Kidney (tissue), 14 donors: ENCODE data around the gene CFB. TPM values are rescaled to one million over a fixed set of nuclear protein-coding genes. Genes with fewer than 3 reads are reported as not detected.

ENCODE experiments used
- DNase-seq, 5 donors: peaks; one replicate each; pipeline ENCODE4 v3.0.0-alpha.2; 2013 to 2020
- FAIRE-seq: peaks from 2 replicates; lab custom pipeline; 2012; peaks lifted over from hg19 to GRCh38; lab: Jason Lieb, UNC
- H3K27ac ChIP-seq, 2 donors: one replicate each; pipeline ENCODE4 v1.7.0; 2013; ENCODE audit warnings: low read depth in 2 of 2, low read length in 2 of 2, inconsistent platforms in 1 of 2
- H3K27me3 ChIP-seq: one replicate; pipeline ENCODE4 v1.7.1; 2013; ENCODE audit warnings: low read length, inconsistent platforms; ENCODE audit not compliant: control insufficient read depth, insufficient read depth
- H3K36me3 ChIP-seq, 3 donors: one replicate each; pipeline versions ENCODE4 v1.7.0 to v1.7.1; 2013; ENCODE audit warnings: low read length in 3 of 3, control low read depth in 1 of 3, inconsistent platforms in 1 of 3; ENCODE audit not compliant: insufficient read depth in 3 of 3, control insufficient read depth in 2 of 3
- H3K4me1 ChIP-seq, 3 donors: one replicate each; pipeline versions ENCODE4 v1.7.0 to v1.7.1; 2013; ENCODE audit warnings: low read length in 3 of 3, inconsistent platforms in 1 of 3, low read depth in 1 of 3; ENCODE audit not compliant: control insufficient read depth in 2 of 3, insufficient read depth in 2 of 3
- H3K4me3 ChIP-seq, 3 donors: one replicate each; pipeline versions ENCODE4 v1.7.0 to v1.8.1; 2013; ENCODE audit warnings: low read length in 3 of 3, control low read depth in 1 of 3, inconsistent platforms in 1 of 3
- H3K9ac ChIP-seq, 3 donors: one replicate each; pipeline versions ENCODE4 v1.7.0 to v1.7.1; 2013; ENCODE audit warnings: low read length in 3 of 3, control low read depth in 1 of 3, inconsistent platforms in 1 of 3
- H3K9me3 ChIP-seq, 3 donors: one replicate each; pipeline versions ENCODE4 v1.7.0 to v1.7.1; 2013; ENCODE audit warnings: low read length in 3 of 3, control low read depth in 1 of 3, inconsistent platforms in 1 of 3; ENCODE audit not compliant: control insufficient read depth in 2 of 3, insufficient read depth in 1 of 3
- CTCF ChIP-seq: IDR thresholded peaks from 3 replicates; pipeline ENCODE4 v1.5.1; 2012; ENCODE audit warnings: mild to moderate bottlenecking, moderate library complexity, borderline replicate concordance; ENCODE audit not compliant: insufficient read depth; ENCODE audit errors: extremely low read depth
- intact Hi-C: fragments of 100-400 bp; cut with DNase I; formaldehyde crosslinking; loops from one replicate; pipeline ENCODE4 v1.11.1; 2022
- polyA plus RNA-seq: library from polyadenylated mRNA; stranded (reverse); fragments of 350-450 nt; fragmentation: Illumina TruSeq; extraction: RNeasy Lipid Tissue Mini Kit (QIAGEN cat#74804); gene quantifications from one replicate; pipeline ENCODE4 v1.2.3, GENCODE V29; 2014; ENCODE audit warnings: low read depth, low replicate concordance; ENCODE audit not compliant: insufficient read depth
- total RNA-seq: library from RNA; stranded (reverse); fragmentation: NEBNext Ultra II Directional; extraction: Animal tissue kit (Norgen Biotek cat#: 25700); gene quantifications from one replicate; pipeline ENCODE4 v1.2.1, GENCODE V29; 2021
- donor health status: control.
- donor health status: control.
- donor health status: control.
- donor health status: control.
- donor health status: control.
- donor health status: DM: yes; HTN: yes; CAD: no.
- donor health status: Normal renal cell carcinoma (clear cell type).

CFB gene
- total and polyA plus RNA-seq, 2 donors from 2014 or later: 154 to 200 TPM

GRCh38 chr6:31947864-31948263 lies 2.0 kb downstream of the CFB start:
- H3K9me3 ChIP-seq: no peaks in the 10 kb centered on the region
- intact Hi-C loops: no loop called here
- peaks cover 0 to 6% (median 0%) of the 10 kb centered on the region in 3 donors for H3K4me1 ChIP-seq
- peaks cover 0 to 6% (median 5%) of the 10 kb centered on the region in 3 donors for H3K36me3 ChIP-seq
- no peak for TF ChIP-seq CTCF
- FAIRE-seq: no peak
- no peak overlapping the region for H3K4me3 ChIP-seq
- H3K27me3 ChIP-seq: no peaks in the 10 kb centered on the region
- H3K27ac ChIP-seq: no peak overlapping the region
- no peak for DNase-seq
- H3K9ac ChIP-seq: no peak overlapping the region

GRCh38 chr6:31948306-31948705 lies 2.4 kb downstream of the CFB start:
- FAIRE-seq (no peak), DNase-seq (no peak)
- Histone ChIP-seq H3K36me3 (peaks cover 0 to 10% (median 6%) of the 10 kb centered on the region in 3 donors), H3K27me3 (no peaks in the 10 kb centered on the region), H3K4me1 (peaks cover 0 to 6% (median 0%) of the 10 kb centered on the region in 3 donors), H3K9me3 (no peaks in the 10 kb centered on the region), H3K27ac (no peak overlapping the region), H3K9ac (no peak overlapping the region), H3K4me3 (no peak overlapping the region)
- intact Hi-C loops: no loop called here
- no peak for TF ChIP-seq CTCF

- Histone ChIP-seq H3K27ac (no peak overlapping the region), H3K9ac (no peak overlapping the region), H3K9me3 (no peaks in the 10 kb centered on the region), H3K27me3 (no peaks in the 10 kb centered on the region), H3K36me3 (peaks cover 2 to 15% (median 12%) of the 10 kb centered on the region in 3 donors), H3K4me3 (no peak overlapping the region), H3K4me1 (peaks cover 0 to 6% (median 0%) of the 10 kb centered on the region in 3 donors)
- TF ChIP-seq CTCF: no peak
- no peak for DNase-seq
- no peak for FAIRE-seq
- intact Hi-C loops: no loop called here
Observed at GRCh38 chr6:31948753-31949413, 3.0 kb downstream of the CFB start.
